HG02852 (cell line): ENCODE data around the gene DOK4.

Experiments
- ATAC-seq: cut with Tn5 transposase; IDR thresholded peaks from one replicate; pipeline ENCODE4 v1.9.1; 2021; ENCODE audit warnings: mild to moderate bottlenecking, moderate library complexity; ENCODE audit not compliant: unreplicated experiment

The DOK4 gene

DNA sequence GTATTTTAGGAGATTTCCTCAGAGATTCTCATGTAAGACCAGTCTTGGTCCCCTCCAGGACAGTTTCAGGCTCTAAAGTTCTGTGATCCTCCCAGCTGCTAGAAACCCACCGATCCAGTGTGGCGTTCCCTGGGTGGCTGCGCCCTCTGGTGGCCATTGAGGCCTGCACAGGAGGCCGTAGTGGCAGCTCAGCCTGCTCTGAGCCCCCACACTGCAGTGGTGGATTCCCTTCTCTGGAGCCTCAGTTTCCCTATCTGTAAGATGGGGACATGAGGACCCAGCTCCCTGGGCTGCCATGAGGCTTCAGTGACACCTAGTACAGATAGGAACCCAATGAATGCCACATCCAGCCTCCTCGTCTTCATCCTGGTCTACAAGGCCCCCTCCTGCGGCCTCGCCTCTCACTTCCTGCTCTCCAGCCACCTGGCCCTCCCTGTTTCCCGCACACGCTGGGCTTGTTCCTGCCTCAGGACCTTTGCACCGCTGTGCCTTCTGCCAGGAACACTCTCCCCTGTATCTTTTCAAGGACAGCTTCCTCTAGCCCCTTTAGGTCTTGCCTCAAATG lies 33.6 kb upstream of the DOK4 start:
- ATAC-seq, result peak; percentile 54

GRCh38 chr16:57518922-57519321 lies 32.6 kb upstream of the DOK4 start:
- no peak for ATAC-seq

GRCh38 chr16:57518520-57518919 lies 32.2 kb upstream of the DOK4 start:
- no peak for ATAC-seq

- no peak for ATAC-seq
Measured at GRCh38 chr16:57517397-57518367, 31.4 kb upstream of the DOK4 start.

GRCh38 chr16:57516773-57517172 lies 30.5 kb upstream of the DOK4 start:
- ATAC-seq, result no peak

- ATAC-seq, result no peak
Measured at GRCh38 chr16:57516176-57516725, 30.0 kb upstream of the DOK4 start.

DNA sequence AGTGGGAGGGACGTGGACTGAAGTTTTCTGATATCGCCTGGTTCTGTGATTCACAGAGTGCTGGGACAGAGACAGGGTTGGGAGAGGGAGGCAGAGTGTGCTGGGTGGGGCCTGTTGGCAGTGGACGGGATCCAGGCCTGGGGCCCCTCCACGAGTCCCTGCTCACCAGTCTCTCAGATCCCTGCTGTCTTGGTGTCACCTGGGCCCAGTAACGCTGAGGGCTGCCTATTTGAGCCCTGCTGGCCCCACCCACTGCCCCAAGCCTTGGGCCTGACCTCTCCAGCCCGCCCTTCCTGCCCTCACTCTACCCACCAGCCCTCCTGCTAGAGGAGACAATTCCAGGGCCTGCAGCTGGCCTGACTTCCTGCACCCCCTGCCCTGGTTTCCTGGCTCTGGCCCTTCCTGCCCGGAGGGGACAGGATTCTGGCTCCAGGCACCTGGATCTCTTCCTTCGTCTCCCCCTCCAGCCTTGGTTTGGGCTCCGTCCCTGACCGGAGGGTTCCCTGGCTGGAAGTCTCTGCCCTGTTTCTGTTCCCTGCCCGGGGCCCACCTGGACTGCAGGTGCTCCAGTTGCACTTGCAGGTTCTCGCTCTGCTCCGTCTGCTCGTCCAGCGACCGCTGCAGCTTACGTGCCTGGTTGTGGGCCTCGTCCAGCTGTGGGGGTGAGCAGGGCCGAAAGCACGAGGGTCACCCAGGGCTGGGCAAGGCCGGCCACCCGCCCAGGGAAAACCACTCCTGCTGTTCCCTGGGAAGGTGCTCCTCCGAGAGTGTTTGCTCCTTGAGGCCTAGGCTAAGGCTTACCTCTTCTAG lies 28.7 kb upstream of the DOK4 start:
- no peak for ATAC-seq

DNA sequence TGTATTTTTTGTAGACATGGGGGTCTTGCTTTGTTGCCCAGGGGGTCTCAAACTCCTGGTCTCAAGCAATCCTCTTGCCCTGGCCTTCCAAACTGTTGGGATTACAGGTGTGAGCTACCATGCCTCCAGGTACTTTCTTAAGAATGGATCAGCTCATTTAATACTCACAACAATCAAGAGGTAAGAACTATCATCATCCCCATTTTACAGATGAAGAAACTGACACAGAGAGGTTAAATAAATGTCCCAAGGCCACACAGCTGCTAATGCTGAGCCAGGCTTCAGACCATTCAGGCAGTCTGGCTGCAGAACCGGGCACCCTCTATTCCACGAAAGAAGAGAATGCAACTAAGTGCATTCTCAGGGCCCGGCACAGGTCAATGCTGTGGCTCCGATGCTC lies 28.1 kb upstream of the DOK4 start:
- no peak for ATAC-seq

- ATAC-seq, result no peak
Measured at GRCh38 chr16:57513371-57514102, 27.2 kb upstream of the DOK4 start.

- no peak for ATAC-seq
Measured at GRCh38 chr16:57512296-57513001, 26.2 kb upstream of the DOK4 start.

GRCh38 chr16:57510016-57510871 lies 24.0 kb upstream of the DOK4 start:
- no peak for ATAC-seq

- ATAC-seq, result no peak
Measured at GRCh38 chr16:57509231-57509923, 23.1 kb upstream of the DOK4 start.

- ATAC-seq, result no peak
Measured at GRCh38 chr16:57508035-57508425, 21.7 kb upstream of the DOK4 start.

DNA sequence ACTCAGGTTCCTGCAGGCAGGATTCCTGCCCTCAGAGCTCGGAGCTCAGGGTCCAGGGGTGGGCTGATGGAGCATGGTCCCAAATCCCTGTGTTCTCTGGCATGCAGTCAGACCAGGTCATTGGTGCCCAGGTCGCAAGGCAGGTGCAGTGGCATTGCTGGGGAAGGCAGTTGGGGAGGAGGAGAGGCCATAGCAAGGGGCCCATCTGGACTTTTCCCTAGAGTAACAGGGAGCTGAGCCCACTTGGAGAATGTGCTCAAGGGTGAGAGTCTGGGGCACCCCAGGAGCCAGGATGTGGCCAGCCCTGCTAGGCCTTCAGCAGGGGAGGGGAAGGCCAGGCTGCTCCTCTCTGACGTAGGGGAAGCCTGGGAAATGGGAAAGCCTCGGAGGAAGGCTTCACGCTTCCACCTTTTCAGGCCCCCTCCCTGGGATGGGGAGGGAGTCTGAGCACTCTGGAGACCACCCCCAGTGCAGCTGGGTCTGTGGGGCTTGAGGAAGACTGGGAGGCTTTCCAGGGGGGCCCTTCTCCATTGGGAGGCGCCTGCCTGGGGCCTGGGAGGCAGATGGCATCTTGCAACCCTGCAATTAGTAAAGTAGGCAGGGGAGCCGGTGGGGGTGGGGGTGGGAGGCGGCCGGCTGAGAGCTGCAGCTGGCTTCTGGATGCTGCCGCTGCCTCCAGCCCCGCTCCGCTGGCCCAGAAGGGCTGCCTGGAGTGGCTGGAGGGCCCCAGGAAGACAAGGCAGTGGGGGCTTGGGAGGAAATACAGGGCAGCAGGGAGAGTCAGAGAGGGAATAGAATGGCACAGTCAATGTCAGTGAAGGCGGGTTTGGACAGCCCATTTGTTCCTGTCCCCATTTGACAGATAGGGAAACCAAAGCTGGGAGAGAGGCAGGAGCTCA lies 21.1 kb upstream of the DOK4 start:
- no peak for ATAC-seq

DNA sequence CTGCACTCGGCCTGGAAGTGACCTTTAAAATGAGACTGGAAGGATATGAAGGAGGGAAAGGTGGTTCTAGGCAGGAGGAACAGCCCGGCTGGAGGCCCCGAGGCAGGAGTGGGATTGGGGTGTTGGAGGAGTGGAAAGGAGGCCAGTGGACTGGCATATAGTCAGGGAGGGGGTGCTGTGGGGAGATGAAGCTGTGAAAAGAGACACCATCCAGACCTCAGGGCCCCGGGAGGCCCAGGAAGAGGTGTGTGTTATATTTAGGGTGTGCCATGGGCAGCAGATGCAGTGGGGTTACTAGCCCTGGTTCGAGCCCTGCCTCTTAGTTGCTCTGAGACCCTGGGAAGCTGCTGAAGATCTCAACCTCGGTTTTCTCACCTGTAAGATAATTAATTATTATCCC lies 18.9 kb upstream of the DOK4 start:
- ATAC-seq, result no peak

GRCh38 chr16:57504491-57504890 lies 18.2 kb upstream of the DOK4 start:
- no peak for ATAC-seq

DNA sequence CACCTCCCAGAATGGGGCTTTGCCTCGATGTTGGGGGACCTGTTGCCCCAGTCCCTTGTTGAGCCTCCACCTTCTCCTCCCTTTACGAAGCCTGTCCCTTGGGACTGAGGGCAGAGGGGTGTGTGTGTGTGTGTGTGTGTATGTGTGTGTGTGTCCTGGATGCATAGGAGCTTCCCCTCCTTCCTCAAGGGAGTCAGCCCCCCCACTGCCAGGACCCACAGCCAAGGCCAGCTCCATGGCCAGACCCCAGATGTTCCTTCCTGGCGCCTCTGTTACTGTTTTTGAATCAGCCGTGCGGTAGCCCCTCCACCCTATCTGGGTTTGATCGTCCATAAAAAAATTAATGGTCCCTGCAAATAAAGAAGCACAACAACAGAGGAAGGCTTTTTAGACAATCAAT lies 17.7 kb upstream of the DOK4 start:
- no peak for ATAC-seq
